H1 (cell line): ENCODE data around the gene OR14I1. TPM values are rescaled to one million over a fixed set of nuclear protein-coding genes. Genes with fewer than 3 reads are reported as not detected.

Experiments used
- CTCF ChIA-PET: fragments of 300-600 bp; sonication (Branson Sonifier 250); formaldehyde crosslinking; loops from one replicate; lab custom pipeline; 2021; ENCODE audit not compliant: partially characterized antibody; lab: Charles Lee
- POLR2A ChIA-PET: fragments of 300-600 bp; sonication (Branson Sonifier 250); formaldehyde crosslinking; loops from one replicate; lab custom pipeline; 2021; ENCODE audit warnings: inconsistent platforms; ENCODE audit not compliant: partially characterized antibody; lab: Charles Lee
- DNase-seq, 2 experiments: peaks; one replicate each; pipeline versions ENCODE4 v3.0.0 to v3.0.0-alpha.2; 2010 to 2022; ENCODE audit warnings: low spot score in 2 of 2, low read depth in 1 of 2, mixed read lengths in 1 of 2
- FAIRE-seq: peaks from 2 replicates; lab custom pipeline; 2011; peaks lifted over from hg19 to GRCh38; lab: Jason Lieb, UNC
- H2AFZ ChIP-seq: 2 replicates; pipeline ENCODE4 v1.8.1; 2012; ENCODE audit warnings: low read length, inconsistent platforms
- H2AK5ac ChIP-seq: 2 replicates; pipeline ENCODE4 v1.6.1; 2013; ENCODE audit warnings: low read depth, low read length
- H2BK120ac ChIP-seq: replicated peaks from 2 replicates; pipeline ENCODE3; 2013; ENCODE audit warnings: low read depth, low read length, inconsistent platforms
- H2BK12ac ChIP-seq: 2 replicates; pipeline ENCODE4 v1.6.1; 2013; ENCODE audit warnings: low read depth, low read length
- H2BK15ac ChIP-seq: 2 replicates; pipeline ENCODE4 v1.6.1; 2013; ENCODE audit warnings: low read length
- H2BK20ac ChIP-seq: 2 replicates; pipeline ENCODE4 v1.6.1; 2013; ENCODE audit warnings: low read length
- H2BK5ac ChIP-seq: 2 replicates; pipeline ENCODE4 v1.6.1; 2013; ENCODE audit warnings: low read depth, low read length
- H3K14ac ChIP-seq: 2 replicates; pipeline ENCODE4 v1.6.1; 2013; ENCODE audit warnings: inconsistent platforms; ENCODE audit not compliant: insufficient read length
- H3K18ac ChIP-seq: 2 replicates; pipeline ENCODE4 v1.6.1; 2013; ENCODE audit warnings: low read length; ENCODE audit errors: extremely low read depth
- H3K23ac ChIP-seq: 2 replicates; pipeline ENCODE4 v1.6.1; 2013; ENCODE audit warnings: inconsistent platforms; ENCODE audit not compliant: insufficient read length
- H3K23me2 ChIP-seq: 2 replicates; pipeline ENCODE4 v1.6.1; 2013; ENCODE audit warnings: low read depth, low read length
- H3K27ac ChIP-seq: 2 replicates; pipeline ENCODE4 v1.6.1; 2011; ENCODE audit warnings: low read depth, low read length, inconsistent platforms
- H3K27me3 ChIP-seq, 4 experiments: replicated peaks in 1 of 4; 1 replicate in 1 of 4; 2 replicates in 3 of 4; pipeline versions ENCODE4 v1.6.1 to v1.8.1; 2011 to 2013; ENCODE audit warnings: low read length in 3 of 4, mild to moderate bottlenecking in 3 of 4, inconsistent platforms in 2 of 4, mixed read lengths in 2 of 4, moderate library complexity in 1 of 4; ENCODE audit not compliant: control insufficient read depth in 3 of 4, insufficient read depth in 3 of 4; ENCODE audit errors: extremely low read depth in 1 of 4
- H3K36me3 ChIP-seq, 4 experiments: 2 replicates each; pipeline versions ENCODE4 v1.6.1 to v1.8.1; 2011 to 2013; ENCODE audit warnings: mild to moderate bottlenecking in 4 of 4, low read length in 3 of 4, moderate library complexity in 2 of 4, control low read depth in 1 of 4, inconsistent platforms in 1 of 4; ENCODE audit not compliant: insufficient read depth in 4 of 4, control insufficient read depth in 2 of 4
- H3K4ac ChIP-seq: replicated peaks from 2 replicates; pipeline ENCODE3; 2013; ENCODE audit warnings: low read length, low read depth, mixed read lengths, inconsistent platforms; ENCODE audit not compliant: insufficient read length
- H3K4me1 ChIP-seq, 4 experiments: replicated peaks in 1 of 4; 1 replicate in 1 of 4; 2 replicates in 3 of 4; pipeline versions ENCODE4 v1.6.1 to v1.8.1; 2011 to 2013; ENCODE audit warnings: low read length in 3 of 4, inconsistent platforms in 2 of 4, mixed read lengths in 1 of 4; ENCODE audit not compliant: insufficient read depth in 4 of 4, control insufficient read depth in 3 of 4
- H3K4me2 ChIP-seq, 2 experiments: 2 replicates each; pipeline versions ENCODE4 v1.6.1 to v1.8.1; 2011 to 2013; ENCODE audit warnings: low read depth in 2 of 2, low read length in 2 of 2, control low read depth in 1 of 2, inconsistent platforms in 1 of 2, mild to moderate bottlenecking in 1 of 2; ENCODE audit not compliant: insufficient read depth in 1 of 2
- H3K4me3 ChIP-seq, 4 experiments: fragments of 200-600, 300-600 bp in 1 of 4; sonication (generic), shearing (Covaris generic), sonication (Bioruptor Twin) in 1 of 4; 2 replicates each; pipeline versions ENCODE4 v1.5.1 to v1.8.1; 2011 to 2016; ENCODE audit warnings: low read length in 4 of 4, low read depth in 3 of 4, control low read depth in 2 of 4, inconsistent platforms in 2 of 4, mild to moderate bottlenecking in 2 of 4, mixed read lengths in 1 of 4, moderate library complexity in 1 of 4; ENCODE audit not compliant: insufficient read depth in 2 of 4; ENCODE audit errors: extremely low read depth in 1 of 4
- H3K56ac ChIP-seq: replicated peaks from 2 replicates; pipeline ENCODE3; 2013; ENCODE audit warnings: low read depth, mild to moderate bottlenecking, mixed read lengths, low read length, inconsistent platforms; ENCODE audit not compliant: insufficient read length
- H3K79me1 ChIP-seq: 2 replicates; pipeline ENCODE4 v1.6.1; 2013; ENCODE audit warnings: low read depth, low read length, control low read depth
- H3K79me2 ChIP-seq, 2 experiments: 2 replicates each; pipeline versions ENCODE4 v1.6.1 to v1.8.1; 2012 to 2013; ENCODE audit warnings: low read length in 2 of 2, mild to moderate bottlenecking in 2 of 2, inconsistent platforms in 1 of 2; ENCODE audit not compliant: insufficient read depth in 2 of 2, control insufficient read depth in 1 of 2
- H3K9ac ChIP-seq, 4 experiments: replicated peaks in 1 of 4; 1 replicate in 1 of 4; 2 replicates in 3 of 4; pipeline versions ENCODE4 v1.6.1 to v1.8.1; 2011 to 2013; ENCODE audit warnings: low read depth in 3 of 4, low read length in 3 of 4, control low read depth in 2 of 4, mild to moderate bottlenecking in 2 of 4, moderate library complexity in 2 of 4, inconsistent platforms in 1 of 4; ENCODE audit errors: extremely low read depth in 1 of 4
- H3K9me3 ChIP-seq, 2 experiments: 2 replicates each; pipeline versions ENCODE4 v1.6.1 to v1.8.1; 2012 to 2013; ENCODE audit warnings: mild to moderate bottlenecking in 2 of 2, moderate library complexity in 2 of 2, control low read depth in 1 of 2, inconsistent platforms in 1 of 2, low read depth in 1 of 2, low read length in 1 of 2, mixed read lengths in 1 of 2; ENCODE audit not compliant: insufficient read depth in 2 of 2
- H4K20me1 ChIP-seq, 2 experiments: replicated peaks in 1 of 2; 2 replicates each; pipeline versions ENCODE3 to v1.8.1; 2011 to 2013; ENCODE audit warnings: inconsistent platforms in 2 of 2, low read length in 2 of 2, mild to moderate bottlenecking in 1 of 2; ENCODE audit not compliant: insufficient read depth in 2 of 2, control insufficient read depth in 1 of 2
- H4K5ac ChIP-seq: 2 replicates; pipeline ENCODE4 v1.6.1; 2013; ENCODE audit warnings: low read length, low read depth, mixed read lengths, inconsistent platforms; ENCODE audit not compliant: insufficient read length
- H4K8ac ChIP-seq: 2 replicates; pipeline ENCODE4 v1.8.0; 2013; ENCODE audit warnings: mild to moderate bottlenecking, moderate library complexity, low read length, inconsistent platforms; ENCODE audit not compliant: insufficient read depth; ENCODE audit errors: extremely low read depth
- H4K91ac ChIP-seq: replicated peaks from 2 replicates; pipeline ENCODE3; 2013; ENCODE audit warnings: low read length, mixed read lengths, inconsistent platforms; ENCODE audit not compliant: insufficient read length
- HDAC2 ChIP-seq, 2 experiments: fragments of 300-600 bp in 1 of 2; sonication (generic) in 1 of 2; IDR thresholded peaks; 2 replicates each; pipeline ENCODE4 v1.6.1; 2011 to 2012; ENCODE audit warnings: low read depth in 2 of 2, low read length in 2 of 2, mild to moderate bottlenecking in 2 of 2, moderate library complexity in 2 of 2, borderline replicate concordance in 1 of 2, inconsistent platforms in 1 of 2
- HDAC6 ChIP-seq: IDR thresholded peaks from one replicate; pipeline ENCODE4 v1.7.1; 2012; ENCODE audit warnings: low read depth, mild to moderate bottlenecking, inconsistent platforms, low read length, moderate library complexity
- KDM4A ChIP-seq: IDR thresholded peaks from one replicate; pipeline ENCODE4 v1.7.1; 2012; ENCODE audit warnings: low read depth, mild to moderate bottlenecking, moderate library complexity, low read length, inconsistent platforms; ENCODE audit not compliant: severe bottlenecking
- MAX ChIP-seq: IDR thresholded peaks from 2 replicates; pipeline ENCODE4 v1.6.1; 2012; ENCODE audit warnings: inconsistent platforms
- RNF2 ChIP-seq: fragments of 200-900, 300-1000 bp; sonication (generic); IDR thresholded peaks from 2 replicates; pipeline ENCODE4 v1.7.1; 2016; ENCODE audit warnings: borderline replicate concordance, low read depth, mild to moderate bottlenecking, antibody characterized with exemption, low read length; ENCODE audit not compliant: poor library complexity, severe bottlenecking; ENCODE audit errors: missing control alignments
- SAP30 ChIP-seq: fragments of 300-600 bp; sonication (generic); IDR thresholded peaks from 2 replicates; pipeline ENCODE4 v1.7.1; 2012; ENCODE audit warnings: low read length, moderate library complexity, mild to moderate bottlenecking, inconsistent platforms; ENCODE audit not compliant: insufficient read depth, insufficient replicate concordance
- SIX5 ChIP-seq: IDR thresholded peaks from 2 replicates; pipeline ENCODE4 v1.6.1; 2011; ENCODE audit warnings: mild to moderate bottlenecking, low read depth, low read length
- WGBS, 2 experiments: shearing (Covaris generic) in 1 of 2; methylation state at CpG; one replicate each; pipeline versions ENCODE4 v1.1.6 to v1.1.7; 2013 to 2015; ENCODE audit warnings: low lambda C conversion rate in 2 of 2, mixed read lengths in 2 of 2, inconsistent platforms in 1 of 2, low coverage in 1 of 2, missing lambda C conversion rate in 1 of 2; ENCODE audit not compliant: insufficient replicate concordance in 2 of 2, insufficient coverage in 1 of 2, insufficient read length in 1 of 2; ENCODE audit errors: extremely low coverage in 1 of 2, missing lambda C conversion rate in 1 of 2; 5-methylcytosine and 5-hydroxymethylcytosine counted together
- polyA plus RNA-seq, 7 experiments: library from polyadenylated mRNA; depleted of rRNA in 3 of 7; stranded (reverse) in 5 of 7; unstranded in 2 of 7; fragments of >200 nt in 5 of 7; fragments of 200-250 nt in 2 of 7; gene quantifications; 1 replicate in 5 of 7; 2 replicates in 1 of 7; 4 replicates in 1 of 7; pipeline versions ENCODE4 v1.2.1 to v1.2.3, GENCODE V29; 2011 to 2013; ENCODE audit warnings: missing spikeins in 2 of 7, mixed read lengths in 2 of 7
- total RNA-seq: library from RNA; stranded (reverse); fragmentation: NEBNext Ultra II Directional; extraction: Animal tissue kit (Norgen Biotek cat#: 25700); gene quantifications from 2 replicates; pipeline ENCODE4 v1.2.1, GENCODE V29; 2021

The OR14I1 gene
- total and polyA plus RNA-seq, 2 of the 8 experiments (the other 6 are each of a cell fraction or from before 2014, with no cell fraction given): not detected

GRCh38 chr1:248730507-248731335 lies 28.2 kb upstream of the OR14I1 start:
- Histone ChIP-seq H4K20me1 (no peaks in the 10 kb centered on the region), H3K27ac (no peak overlapping the region), H4K91ac (no peak overlapping the region), H4K8ac (no peak overlapping the region), H4K5ac (no peak overlapping the region), H3K14ac (no peak overlapping the region), H3K9me3 (peaks cover 40 to 57% of the 10 kb centered on the region in 2 experiments), H2AFZ (no peak overlapping the region), H2BK12ac (no peak overlapping the region), H2BK15ac (no peak overlapping the region), H3K27me3 (no peaks in the 10 kb centered on the region), H3K79me1 (no peaks in the 10 kb centered on the region), H3K18ac (no peak overlapping the region), H3K4ac (no peak overlapping the region), H3K36me3 (no peaks in the 10 kb centered on the region), H3K79me2 (no peaks in the 10 kb centered on the region), H3K4me3 (no peak overlapping the region), H3K23me2 (no peaks in the 10 kb centered on the region), H2AK5ac (no peak overlapping the region), H3K4me2 (no peak overlapping the region), H2BK20ac (no peak overlapping the region), H3K23ac (no peak overlapping the region), H2BK120ac (no peak overlapping the region), H3K56ac (no peak overlapping the region), H3K9ac (no peak overlapping the region), H2BK5ac (no peak overlapping the region), H3K4me1 (no peaks in the 10 kb centered on the region)
- ChIA-PET POLR2A (no interaction called here), CTCF (interaction anchor here (0.6 kb wide), 1 partner anchor 11 kb away, joined by 3 read pairs; no protein-coding TSS in a partner anchor)
- DNase-seq (no peak), FAIRE-seq (no peak)
- 73% methylated on average over 13 of the region's 13 CpGs; no CpG with 5 or more reads in 1 of the 2 experiments for WGBS, 2 experiments
- TF ChIP-seq MAX (no peak), RNF2 (no peak), SIX5 (no peak), SAP30 (no peak), HDAC6 (no peak), HDAC2 (IDR thresholded peaks at IDR 0.05; ENCODE audit: borderline replicate concordance in 1 of 2, low read depth in 2 of 2, low read length in 2 of 2) (no peak), KDM4A (no peak)
